Measurements from ENCODE around the gene CENPO. TPM values are rescaled to one million over a fixed set of nuclear protein-coding genes. Genes with fewer than 3 reads are reported as not detected.

The CENPO gene
- total RNA-seq, 2 donors from 2014 or later, result 9.1 to 24.4 TPM

DNA sequence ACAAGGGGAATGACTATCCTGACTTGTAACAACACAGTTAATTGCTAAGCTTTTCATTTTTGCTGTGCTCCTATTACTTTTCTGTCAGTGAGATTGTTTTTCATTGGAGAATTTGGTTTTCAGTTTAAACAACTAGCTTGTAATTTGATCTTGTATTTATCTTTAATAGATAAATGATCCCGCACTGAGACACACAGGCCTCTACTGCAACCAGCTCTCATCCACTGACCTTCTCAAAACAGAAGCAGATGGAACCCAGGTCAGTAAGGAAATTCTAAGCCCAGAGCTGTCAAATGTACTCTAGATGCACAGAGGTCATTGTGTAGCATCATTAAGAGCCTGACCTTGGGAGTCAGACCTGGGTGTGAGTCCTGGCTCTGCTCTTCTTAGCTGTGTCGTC is 30.7 kb upstream of the CENPO start:
- H3K4me3 ChIP-seq, result no peak overlapping the region
- TF ChIP-seq POLR2AphosphoS5 (IDR thresholded peaks at IDR 0.05) (no peak), POLR2A (IDR thresholded peaks at IDR 0.05) (no peak)
- TF ChIP-seq, protein P1, sequence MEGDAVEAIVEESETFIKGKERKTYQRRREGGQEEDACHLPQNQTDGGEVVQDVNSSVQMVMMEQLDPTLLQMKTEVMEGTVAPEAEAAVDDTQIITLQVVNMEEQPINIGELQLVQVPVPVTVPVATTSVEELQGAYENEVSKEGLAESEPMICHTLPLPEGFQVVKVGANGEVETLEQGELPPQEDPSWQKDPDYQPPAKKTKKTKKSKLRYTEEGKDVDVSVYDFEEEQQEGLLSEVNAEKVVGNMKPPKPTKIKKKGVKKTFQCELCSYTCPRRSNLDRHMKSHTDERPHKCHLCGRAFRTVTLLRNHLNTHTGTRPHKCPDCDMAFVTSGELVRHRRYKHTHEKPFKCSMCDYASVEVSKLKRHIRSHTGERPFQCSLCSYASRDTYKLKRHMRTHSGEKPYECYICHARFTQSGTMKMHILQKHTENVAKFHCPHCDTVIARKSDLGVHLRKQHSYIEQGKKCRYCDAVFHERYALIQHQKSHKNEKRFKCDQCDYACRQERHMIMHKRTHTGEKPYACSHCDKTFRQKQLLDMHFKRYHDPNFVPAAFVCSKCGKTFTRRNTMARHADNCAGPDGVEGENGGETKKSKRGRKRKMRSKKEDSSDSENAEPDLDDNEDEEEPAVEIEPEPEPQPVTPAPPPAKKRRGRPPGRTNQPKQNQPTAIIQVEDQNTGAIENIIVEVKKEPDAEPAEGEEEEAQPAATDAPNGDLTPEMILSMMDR (IDR thresholded peaks at IDR 0.05), result no peak
- H3K36me3 ChIP-seq, result no peaks in the 10 kb centered on the region
- DNase-seq (ENCODE audit: low spot score), result no peak
- 54% methylated on average over 2 of the region's 2 CpGs for WGBS
- H3K4me1 ChIP-seq (replicated peaks), result no peaks in the 10 kb centered on the region
- no peak overlapping the region for H3K27ac ChIP-seq
- no peaks in the 10 kb centered on the region for H3K27me3 ChIP-seq (replicated peaks; ENCODE audit: insufficient read depth)
- intact Hi-C loops (cut with DNase I), result no loop called here
- H3K9me3 ChIP-seq, result no peaks in the 10 kb centered on the region

DNA sequence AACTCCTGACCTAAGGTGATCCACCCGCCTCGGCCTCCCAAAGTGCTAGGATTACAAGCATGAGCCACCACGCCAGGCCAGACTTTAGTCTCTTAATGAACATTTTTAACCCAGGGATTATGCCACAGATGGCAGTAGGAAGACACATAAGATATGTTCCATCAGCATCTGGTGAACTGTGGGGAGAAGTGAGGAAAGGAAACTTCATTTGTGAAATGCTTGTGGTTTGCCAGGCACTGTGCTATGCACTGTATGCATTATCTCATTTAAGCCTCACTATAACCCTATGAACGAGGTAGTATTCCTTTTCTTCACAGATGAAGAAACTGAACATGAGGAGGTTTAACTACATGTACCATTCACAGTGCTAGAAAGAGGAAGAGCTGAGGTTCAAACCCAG is 29.4 kb upstream of the CENPO start:
- intact Hi-C loops (cut with DNase I), result no loop called here
- no peak for DNase-seq (ENCODE audit: low spot score)
- Histone ChIP-seq H3K27ac (no peak overlapping the region), H3K4me3 (no peak overlapping the region), H3K9me3 (no peaks in the 10 kb centered on the region), H3K36me3 (no peaks in the 10 kb centered on the region), H3K4me1 (replicated peaks) (no peaks in the 10 kb centered on the region), H3K27me3 (replicated peaks; ENCODE audit: insufficient read depth) (no peaks in the 10 kb centered on the region)
- 94% methylated on average over 4 of the region's 4 CpGs for WGBS
- TF ChIP-seq POLR2AphosphoS5 (IDR thresholded peaks at IDR 0.05) (no peak), POLR2A (IDR thresholded peaks at IDR 0.05) (no peak)
- TF ChIP-seq, protein P1 (IDR thresholded peaks at IDR 0.05), result no peak

DNA sequence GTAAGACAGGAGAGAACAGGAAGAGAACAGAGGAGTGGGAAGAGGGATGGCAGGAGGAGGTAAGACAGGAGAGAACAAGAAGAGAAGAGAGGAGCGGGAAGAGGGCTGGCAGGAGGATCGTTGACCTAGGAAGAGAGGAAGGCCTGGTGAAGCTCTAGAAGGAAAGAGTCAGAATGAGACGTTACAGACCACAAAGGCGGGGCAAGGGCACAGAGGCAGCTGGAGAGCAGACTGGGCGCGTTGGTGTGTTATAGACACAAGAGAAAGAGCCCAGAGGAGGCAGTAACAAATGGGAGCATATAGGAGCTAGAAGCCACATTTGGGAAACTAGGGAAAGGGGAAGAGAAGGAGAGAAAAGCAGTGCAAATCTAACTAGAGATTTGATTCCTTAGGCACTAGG is 26.6 kb upstream of the CENPO start:
- no peaks in the 10 kb centered on the region for H3K36me3 ChIP-seq
- H3K9me3 ChIP-seq, result no peaks in the 10 kb centered on the region
- no peak overlapping the region for H3K4me3 ChIP-seq
- no peak for DNase-seq (ENCODE audit: low spot score)
- no peaks in the 10 kb centered on the region for H3K27me3 ChIP-seq (replicated peaks; ENCODE audit: insufficient read depth)
- TF ChIP-seq, protein P1 (IDR thresholded peaks at IDR 0.05), result no peak
- TF ChIP-seq POLR2A (IDR thresholded peaks at IDR 0.05) (no peak), POLR2AphosphoS5 (IDR thresholded peaks at IDR 0.05) (no peak)
- intact Hi-C loops (cut with DNase I), result no loop called here
- no peaks in the 10 kb centered on the region for H3K4me1 ChIP-seq (replicated peaks)
- no peak overlapping the region for H3K27ac ChIP-seq
- 80% methylated on average over 6 of the region's 6 CpGs for WGBS

DNA sequence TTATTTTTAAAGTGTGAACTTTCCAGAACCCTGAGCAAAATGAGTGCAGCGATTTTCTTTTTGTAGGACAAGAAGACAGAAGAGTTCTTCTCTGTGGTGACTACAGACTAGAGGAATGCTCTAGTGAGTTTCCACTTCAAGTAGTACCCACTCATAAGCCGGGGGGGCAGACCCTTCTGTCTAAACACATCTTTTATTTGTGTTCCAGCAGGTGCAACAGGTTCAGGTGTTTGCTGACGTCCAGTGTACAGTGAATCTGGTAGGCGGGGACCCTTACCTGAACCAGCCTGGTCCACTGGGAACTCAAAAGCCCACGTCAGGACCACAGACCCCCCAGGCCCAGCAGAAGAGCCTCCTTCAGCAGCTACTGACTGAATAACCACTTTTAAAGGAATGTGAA is 25.2 kb upstream of the CENPO start:
- no peaks in the 10 kb centered on the region for H3K9me3 ChIP-seq
- DNase-seq (ENCODE audit: low spot score), result peak; percentile 5
- TF ChIP-seq, protein P1 (IDR thresholded peaks at IDR 0.05), result no peak
- no peak for TF ChIP-seq POLR2A (IDR thresholded peaks at IDR 0.05)
- TF ChIP-seq POLR2AphosphoS5 (IDR thresholded peaks at IDR 0.05), result no peak

DNA sequence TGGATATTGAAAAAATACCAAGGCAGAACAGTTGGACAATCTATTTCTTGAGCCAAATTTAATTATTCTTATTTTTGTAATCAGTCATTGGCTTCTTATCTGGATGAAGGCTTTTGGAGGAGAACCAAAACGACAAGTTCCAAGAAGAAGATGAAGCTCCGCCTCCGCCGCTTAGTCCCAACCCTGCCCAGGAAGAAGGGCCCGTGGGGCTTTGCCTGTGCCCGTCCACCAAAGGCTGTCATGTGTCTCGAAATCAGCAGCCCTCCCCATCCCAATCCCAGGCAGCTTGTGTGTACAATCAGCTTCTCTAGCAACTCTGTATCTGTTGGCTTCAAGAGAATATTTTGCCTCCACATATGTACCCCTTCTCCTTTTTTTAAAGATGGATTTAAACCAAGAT is 24.6 kb upstream of the CENPO start:
- Histone ChIP-seq H3K36me3 (no peaks in the 10 kb centered on the region), H3K27me3 (replicated peaks; ENCODE audit: insufficient read depth) (no peaks in the 10 kb centered on the region), H3K4me3 (no peak overlapping the region), H3K4me1 (replicated peaks) (no peaks in the 10 kb centered on the region), H3K27ac (no peak overlapping the region), H3K9me3 (no peaks in the 10 kb centered on the region)
- DNase-seq (ENCODE audit: low spot score), result no peak
- intact Hi-C loops (cut with DNase I), result no loop called here
- 81% methylated on average over 7 of the region's 7 CpGs for WGBS
- TF ChIP-seq POLR2A (IDR thresholded peaks at IDR 0.05), result no peak
- TF ChIP-seq, protein P1 (IDR thresholded peaks at IDR 0.05), result no peak
- TF ChIP-seq POLR2AphosphoS5 (IDR thresholded peaks at IDR 0.05), result no peak

More for the DNA sequence above, 25.2 kb upstream of the CENPO start:
- Histone ChIP-seq H3K27me3 (replicated peaks; ENCODE audit: insufficient read depth) (no peaks in the 10 kb centered on the region), H3K36me3 (no peaks in the 10 kb centered on the region), H3K4me1 (replicated peaks) (no peaks in the 10 kb centered on the region), H3K4me3 (no peak overlapping the region), H3K27ac (no peak overlapping the region)
- WGBS, result 58% methylated on average over 5 of the region's 5 CpGs
- intact Hi-C loops (cut with DNase I), result no loop called here

Measured in prostate gland (tissue), 2 donors.